Lung (tissue), 12 donors: Measurements from ENCODE around the gene COL4A4. TPM values are rescaled to one million over a fixed set of nuclear protein-coding genes. Genes with fewer than 3 reads are reported as not detected.

Experiments
- ATAC-seq: fragments of 200-7000 bp; cut with Tn5 transposase; one replicate; pipeline ENCODE4 v1.9.1; 2020; ENCODE audit warnings: moderate number of reproducible peaks; ENCODE audit not compliant: insufficient read depth, low FRiP score
- DNase-seq, 3 donors: peaks; one replicate each; pipeline ENCODE4 v3.0.0-alpha.2; 2013 to 2017
- H3K27ac ChIP-seq, 2 donors: one replicate each; pipeline ENCODE4 v1.5.1; 2013; ENCODE audit warnings: mild to moderate bottlenecking in 2 of 2, moderate library complexity in 2 of 2, control low read depth in 1 of 2, inconsistent platforms in 1 of 2, low read depth in 1 of 2, low read length in 1 of 2
- H3K27me3 ChIP-seq, 3 donors: one replicate each; pipeline ENCODE4 v1.5.1; 2013; ENCODE audit warnings: low read length in 2 of 3; ENCODE audit not compliant: control insufficient read depth in 3 of 3, insufficient read depth in 3 of 3
- H3K36me3 ChIP-seq, 4 donors: one replicate each; pipeline ENCODE4 v1.5.1; 2013; ENCODE audit warnings: low read length in 4 of 4, mild to moderate bottlenecking in 1 of 4, moderate library complexity in 1 of 4; ENCODE audit not compliant: control insufficient read depth in 4 of 4, insufficient read depth in 4 of 4
- H3K4me1 ChIP-seq, 5 donors: one replicate each; pipeline ENCODE4 v1.5.1; 2013; ENCODE audit warnings: low read length in 5 of 5, mild to moderate bottlenecking in 2 of 5, moderate library complexity in 1 of 5; ENCODE audit not compliant: control insufficient read depth in 5 of 5, insufficient read depth in 5 of 5
- H3K4me3 ChIP-seq: one replicate; pipeline ENCODE4 v1.5.1; 2013; ENCODE audit warnings: mild to moderate bottlenecking, control low read depth, moderate library complexity
- H3K9ac ChIP-seq, 2 donors: one replicate each; pipeline ENCODE4 v1.5.1; 2013; ENCODE audit warnings: low read length in 2 of 2, control low read depth in 1 of 2; ENCODE audit not compliant: insufficient read depth in 1 of 2
- H3K9me3 ChIP-seq, 4 donors: one replicate each; pipeline ENCODE4 v1.5.1; 2013; ENCODE audit warnings: low read length in 3 of 4, mild to moderate bottlenecking in 1 of 4, moderate library complexity in 1 of 4; ENCODE audit not compliant: control insufficient read depth in 4 of 4, insufficient read depth in 3 of 4
- WGBS, 2 donors: extraction: QIAGEN DNeasy Blood & Tissue Kit; methylation state at CpG; one replicate each; pipeline ENCODE4 v1.1.7; 2013; 5-methylcytosine and 5-hydroxymethylcytosine counted together
- polyA plus RNA-seq, 2 donors: library from polyadenylated mRNA; stranded (reverse); fragments of 200-250 nt; gene quantifications; one replicate each; pipeline ENCODE4 v1.2.1, GENCODE V29; 2013
- total RNA-seq, 2 donors: library from RNA; depleted of rRNA in 1 of 2; stranded (reverse); fragments of >200 nt in 1 of 2; gene quantifications; one replicate each; pipeline ENCODE4 v1.2.1, GENCODE V29; 2014 to 2021
- TF ChIP-seq, protein P1 (sequence below): IDR thresholded peaks from 2 replicates; pipeline ENCODE4 v1.5.1; 2012; ENCODE audit warnings: mild to moderate bottlenecking; ENCODE audit errors: control extremely low read depth, extremely low read depth
- donor health status: control.
- donor health status: control.
- donor health status: Bipolar disorder and iron deficiency.
- donor health status: healthy.
- donor health status: DM: yes; HTN: yes; CAD: no.

COL4A4 gene
- total and polyA plus RNA-seq, 4 donors: 2.7 to 20.1 (median 9.8) TPM

DNA sequence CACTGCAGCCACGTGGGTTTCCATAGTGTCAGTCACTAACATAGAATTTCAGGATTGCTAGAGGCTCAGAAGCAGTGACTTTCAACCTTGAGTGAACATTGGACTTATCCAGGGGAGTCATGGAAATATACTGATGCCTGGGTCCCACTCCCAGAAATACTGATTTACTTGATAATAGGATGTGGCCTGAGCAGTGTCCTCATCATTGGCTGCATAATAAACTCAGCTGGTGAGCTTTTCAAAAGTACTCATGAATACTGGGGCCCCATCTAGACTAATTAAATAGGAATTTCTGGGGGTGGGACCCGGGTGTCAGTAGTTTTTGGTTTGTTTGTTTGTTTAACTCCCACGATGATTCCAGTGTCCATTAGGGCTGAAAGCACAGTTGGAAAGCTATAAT is 141.4 kb downstream of the COL4A4 start:
- TF ChIP-seq, protein P1, sequence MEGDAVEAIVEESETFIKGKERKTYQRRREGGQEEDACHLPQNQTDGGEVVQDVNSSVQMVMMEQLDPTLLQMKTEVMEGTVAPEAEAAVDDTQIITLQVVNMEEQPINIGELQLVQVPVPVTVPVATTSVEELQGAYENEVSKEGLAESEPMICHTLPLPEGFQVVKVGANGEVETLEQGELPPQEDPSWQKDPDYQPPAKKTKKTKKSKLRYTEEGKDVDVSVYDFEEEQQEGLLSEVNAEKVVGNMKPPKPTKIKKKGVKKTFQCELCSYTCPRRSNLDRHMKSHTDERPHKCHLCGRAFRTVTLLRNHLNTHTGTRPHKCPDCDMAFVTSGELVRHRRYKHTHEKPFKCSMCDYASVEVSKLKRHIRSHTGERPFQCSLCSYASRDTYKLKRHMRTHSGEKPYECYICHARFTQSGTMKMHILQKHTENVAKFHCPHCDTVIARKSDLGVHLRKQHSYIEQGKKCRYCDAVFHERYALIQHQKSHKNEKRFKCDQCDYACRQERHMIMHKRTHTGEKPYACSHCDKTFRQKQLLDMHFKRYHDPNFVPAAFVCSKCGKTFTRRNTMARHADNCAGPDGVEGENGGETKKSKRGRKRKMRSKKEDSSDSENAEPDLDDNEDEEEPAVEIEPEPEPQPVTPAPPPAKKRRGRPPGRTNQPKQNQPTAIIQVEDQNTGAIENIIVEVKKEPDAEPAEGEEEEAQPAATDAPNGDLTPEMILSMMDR: no peak
- Histone ChIP-seq H3K9ac (no peak overlapping the region), H3K4me3 (no peak overlapping the region), H3K4me1 (no peaks in the 10 kb centered on the region), H3K27ac (no peak overlapping the region), H3K27me3 (no peaks in the 10 kb centered on the region), H3K36me3 (peaks cover 0 to 2% (median 0%) of the 10 kb centered on the region in 4 donors), H3K9me3 (no peaks in the 10 kb centered on the region)
- no peak for DNase-seq
- ATAC-seq: no peak
- 66 to 74% methylated on average over 3 of the region's 3 CpGs for WGBS, 2 donors

DNA sequence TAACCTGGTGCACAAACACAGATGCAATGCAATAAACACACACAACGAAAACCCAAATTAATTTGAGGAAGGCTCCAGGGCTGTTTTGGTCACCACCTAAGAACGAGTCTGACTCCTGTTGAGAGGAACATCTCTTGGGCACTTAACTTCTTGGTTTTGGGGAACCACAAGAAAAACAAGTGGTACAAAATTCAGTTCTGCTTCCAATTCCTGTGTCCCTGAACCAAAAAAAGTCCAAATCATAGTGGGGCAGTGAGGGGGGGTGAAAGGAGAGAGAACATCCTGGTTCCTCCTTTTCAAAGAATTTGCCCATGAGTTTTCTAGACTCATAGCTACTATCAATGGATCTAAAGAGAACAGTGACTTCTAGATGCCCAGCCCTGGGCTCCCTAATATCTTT is 143.6 kb downstream of the COL4A4 start:
- 67 to 73% methylated on average over 2 of the region's 2 CpGs for WGBS, 2 donors
- no peaks in the 10 kb centered on the region for H3K4me1 ChIP-seq
- H3K9ac ChIP-seq: no peak overlapping the region
- no peak overlapping the region for H3K4me3 ChIP-seq
- peaks cover 0 to 2% (median 0%) of the 10 kb centered on the region in 4 donors for H3K36me3 ChIP-seq
- H3K27ac ChIP-seq: no peak overlapping the region
- TF ChIP-seq, protein P1: no peak
- ATAC-seq (no peak), DNase-seq (no peak)
- no peaks in the 10 kb centered on the region for H3K27me3 ChIP-seq
- H3K9me3 ChIP-seq: peaks cover 0 to 2% (median 0%) of the 10 kb centered on the region in 4 donors

GRCh38 chr2:227016894-227017293 is 147.1 kb downstream of the COL4A4 start:
- TF ChIP-seq, protein P1: no peak
- DNase-seq (no peak), ATAC-seq (no peak)
- no peak overlapping the region for H3K27ac ChIP-seq
- H3K4me3 ChIP-seq: no peak overlapping the region
- H3K9ac ChIP-seq: no peak overlapping the region
- H3K9me3 ChIP-seq: peaks cover 0 to 2% (median 0%) of the 10 kb centered on the region in 4 donors
- H3K36me3 ChIP-seq: peaks cover 0 to under 1% (median 0%) of the 10 kb centered on the region in 4 donors
- H3K4me1 ChIP-seq: no peaks in the 10 kb centered on the region
- 63 to 64% methylated on average over 4 of the region's 4 CpGs for WGBS, 2 donors
- no peaks in the 10 kb centered on the region for H3K27me3 ChIP-seq

DNA sequence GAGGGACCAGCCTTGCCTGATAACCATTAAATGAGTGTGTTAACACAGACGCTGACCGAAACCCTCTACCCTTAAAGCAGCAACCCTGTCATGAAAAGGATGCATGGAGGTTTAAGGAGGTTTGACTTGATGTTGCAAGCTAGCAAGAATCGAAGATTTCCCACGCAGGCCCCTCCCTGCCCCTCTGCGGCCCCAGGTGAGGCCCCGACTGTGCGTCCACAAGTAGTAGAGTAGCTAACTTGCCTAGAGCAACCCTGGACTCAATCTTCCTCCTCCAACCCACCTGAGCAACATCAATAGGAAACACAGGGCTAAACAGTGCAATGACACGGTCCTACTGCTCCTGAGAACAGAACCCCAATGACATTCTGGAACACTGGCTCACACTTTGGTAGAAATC is 150.1 kb downstream of the COL4A4 start:
- WGBS, 2 donors: 86 to 92% methylated on average over 8 of the region's 8 CpGs
- TF ChIP-seq, protein P1: no peak

More for the DNA sequence above, 150.1 kb downstream of the COL4A4 start:
- Histone ChIP-seq H3K4me3 (no peak overlapping the region), H3K36me3 (no peaks in the 10 kb centered on the region), H3K9me3 (peaks cover 0 to 2% (median 0%) of the 10 kb centered on the region in 4 donors), H3K27me3 (no peaks in the 10 kb centered on the region), H3K9ac (no peak overlapping the region), H3K4me1 (no peaks in the 10 kb centered on the region), H3K27ac (no peak overlapping the region)
- no peak for ATAC-seq
- no peak for DNase-seq
